GM23338 (cell line): ENCODE results near the gene TMEM59L. TPM values are rescaled to one million over a fixed set of nuclear protein-coding genes. Genes with fewer than 3 reads are reported as not detected.

Experiments
- ATAC-seq: fragments of 200-7000 bp; cut with Tn5 transposase; 3 replicates; pipeline ENCODE4 v1.9.1; 2020
- DNase-seq: peaks from one replicate; pipeline ENCODE4 v3.0.0-alpha.2; 2015; ENCODE audit warnings: low spot score
- H2AFZ ChIP-seq: fragments of 200-600 bp; sonication (generic); 2 replicates; pipeline ENCODE4 v1.8.0; 2016; ENCODE audit warnings: antibody characterized with exemption, mild to moderate bottlenecking, moderate library complexity
- H3F3A ChIP-seq: fragments of 200-600 bp; sonication (generic); replicated peaks from 2 replicates; pipeline ENCODE4 v1.8.0; 2017; ENCODE audit warnings: antibody characterized with exemption, mixed run types, low read depth
- H3K27ac ChIP-seq: fragments of 200-600 bp; sonication (generic); 2 replicates; pipeline ENCODE4 v1.6.1; 2016; ENCODE audit warnings: low read depth
- H3K27me3 ChIP-seq: fragments of 200-600 bp; sonication (generic); 2 replicates; pipeline ENCODE4 v1.8.0; 2016; ENCODE audit warnings: mild to moderate bottlenecking, mixed run types, moderate library complexity; ENCODE audit not compliant: insufficient read depth
- H3K36me3 ChIP-seq: fragments of 200-600 bp; sonication (generic); 2 replicates; pipeline ENCODE4 v1.8.0; 2016; ENCODE audit warnings: mild to moderate bottlenecking; ENCODE audit not compliant: insufficient read depth
- H3K4me1 ChIP-seq: fragments of 200-600 bp; sonication (generic); 2 replicates; pipeline ENCODE4 v1.8.0; 2016; ENCODE audit warnings: mild to moderate bottlenecking, moderate library complexity; ENCODE audit not compliant: insufficient read depth
- H3K4me2 ChIP-seq: fragments of 200-600 bp; sonication (generic); 2 replicates; pipeline ENCODE4 v1.7.1; 2017; ENCODE audit warnings: mixed run types
- H3K4me3 ChIP-seq: fragments of 200-600 bp; sonication (generic); 2 replicates; pipeline ENCODE4 v1.6.1; 2016; ENCODE audit warnings: mixed run types
- H3K79me2 ChIP-seq: fragments of 200-600 bp; sonication (generic); replicated peaks from 2 replicates; pipeline ENCODE4 v1.8.0; 2017; ENCODE audit warnings: mild to moderate bottlenecking; ENCODE audit not compliant: insufficient read depth
- H3K9me2 ChIP-seq: fragments of 200-600 bp; sonication (generic); 2 replicates; pipeline ENCODE4 v1.8.0; 2017; ENCODE audit not compliant: insufficient read depth
- H4K20me1 ChIP-seq: fragments of 200-600 bp; sonication (generic); replicated peaks from 2 replicates; pipeline ENCODE4 v1.8.0; 2017; ENCODE audit warnings: mild to moderate bottlenecking; ENCODE audit not compliant: insufficient read depth
- H3K27ac Mint-ChIP-seq: 2 replicates; pipeline ENCODE4 v1.8.0; 2020; ENCODE audit warnings: inconsistent platforms, mild to moderate bottlenecking, moderate library complexity, mixed read lengths
- H3K27me3 Mint-ChIP-seq: 3 replicates; pipeline ENCODE4 v1.8.0; 2022; ENCODE audit warnings: low read depth, mild to moderate bottlenecking, moderate library complexity, mixed read lengths, inconsistent platforms; ENCODE audit not compliant: insufficient read depth, poor library complexity
- H3K36me3 Mint-ChIP-seq: 3 replicates; pipeline ENCODE4 v1.8.0; 2021; ENCODE audit warnings: low read depth, mild to moderate bottlenecking, inconsistent platforms, moderate library complexity, mixed read lengths
- H3K4me1 Mint-ChIP-seq: 3 replicates; pipeline ENCODE4 v1.8.0; 2020; ENCODE audit warnings: mild to moderate bottlenecking, inconsistent platforms, mixed read lengths
- H3K4me3 Mint-ChIP-seq: 3 replicates; pipeline ENCODE4 v1.8.0; 2021; ENCODE audit warnings: moderate library complexity, mild to moderate bottlenecking, inconsistent platforms, mixed read lengths
- H3K9me3 Mint-ChIP-seq: 3 replicates; pipeline ENCODE4 v1.8.0; 2020; ENCODE audit warnings: moderate library complexity, mild to moderate bottlenecking, inconsistent platforms, mixed read lengths
- CREB1 ChIP-seq: fragments of 250-450 bp; sonication (Bioruptor Pico); IDR thresholded peaks from 2 replicates; pipeline ENCODE4 v1.5.0; 2020; ENCODE audit warnings: low read depth, mild to moderate bottlenecking, moderate library complexity
- EZH2 ChIP-seq: fragments of 200-600 bp; sonication (generic); IDR thresholded peaks from one replicate; pipeline ENCODE4 v1.8.0; 2017; ENCODE audit warnings: antibody characterized with exemption, mild to moderate bottlenecking, low read depth; ENCODE audit not compliant: unreplicated experiment
- EZH2phosphoT487 ChIP-seq: fragments of 200-600 bp; sonication (generic); IDR thresholded peaks from one replicate; pipeline ENCODE4 v1.8.1; 2018; ENCODE audit warnings: antibody characterized with exemption; ENCODE audit not compliant: unreplicated experiment
- JUNB ChIP-seq: IDR thresholded peaks from one replicate; pipeline ENCODE4 v1.6.1; 2016; ENCODE audit warnings: antibody characterized with exemption; ENCODE audit not compliant: unreplicated experiment
- NANOG ChIP-seq: IDR thresholded peaks from 2 replicates; pipeline ENCODE4 v1.6.1; 2016; ENCODE audit warnings: antibody characterized with exemption, borderline replicate concordance
- POLR2AphosphoS5 ChIP-seq: IDR thresholded peaks from 2 replicates; pipeline ENCODE4 v1.6.1; 2016; ENCODE audit warnings: antibody characterized with exemption, low read depth
- STAT1 ChIP-seq: IDR thresholded peaks from one replicate; pipeline ENCODE4 v1.6.1; 2016; ENCODE audit warnings: antibody characterized with exemption; ENCODE audit not compliant: unreplicated experiment
- ZNF114 ChIP-seq: fragments of 250-450 bp; sonication (Bioruptor Pico); IDR thresholded peaks from 2 replicates; pipeline ENCODE4 v1.5.0; 2020; ENCODE audit warnings: mild to moderate bottlenecking, moderate library complexity
- ZNF331 ChIP-seq: fragments of 250-450 bp; sonication (Bioruptor Pico); IDR thresholded peaks from 2 replicates; pipeline ENCODE4 v1.5.0; 2020; ENCODE audit warnings: low read depth, mild to moderate bottlenecking, moderate library complexity
- polyA plus RNA-seq: library from polyadenylated mRNA; unstranded; fragments of >200 nt; fragmentation: Nextera tagmentation; extraction: Ambion mirVana; gene quantifications from 2 replicates; pipeline ENCODE4 v1.2.1, GENCODE V29; 2016
- total RNA-seq: library from RNA; depleted of rRNA; stranded (reverse); fragments of >200 nt; shearing (Covaris generic); gene quantifications from 2 replicates; pipeline ENCODE4 v1.2.3, GENCODE V29; 2014
- TF ChIP-seq, protein P1 (sequence below): fragments of 250-450 bp; sonication (Bioruptor Pico); IDR thresholded peaks from 2 replicates; pipeline ENCODE4 v1.5.0; 2020; ENCODE audit warnings: mild to moderate bottlenecking, moderate library complexity
- TF ChIP-seq, protein P2 (sequence below), 2 experiments: fragments of 200-600 bp in 1 of 2; sonication (generic) in 1 of 2; conservative IDR thresholded peaks; 2 replicates each; pipeline versions ENCODE4 v1.5.1 to v1.6.1; 2016 to 2017; ENCODE audit warnings: antibody characterized with exemption in 2 of 2, low read depth in 2 of 2, mild to moderate bottlenecking in 2 of 2, moderate library complexity in 1 of 2
- TF ChIP-seq, protein P3 (sequence below): IDR thresholded peaks from 2 replicates; pipeline ENCODE4 v1.6.1; 2016; ENCODE audit warnings: antibody characterized with exemption

Gene TMEM59L
- total and polyA plus RNA-seq, 2 experiments from 2014 or later = 9.8 to 15.7 TPM

DNA sequence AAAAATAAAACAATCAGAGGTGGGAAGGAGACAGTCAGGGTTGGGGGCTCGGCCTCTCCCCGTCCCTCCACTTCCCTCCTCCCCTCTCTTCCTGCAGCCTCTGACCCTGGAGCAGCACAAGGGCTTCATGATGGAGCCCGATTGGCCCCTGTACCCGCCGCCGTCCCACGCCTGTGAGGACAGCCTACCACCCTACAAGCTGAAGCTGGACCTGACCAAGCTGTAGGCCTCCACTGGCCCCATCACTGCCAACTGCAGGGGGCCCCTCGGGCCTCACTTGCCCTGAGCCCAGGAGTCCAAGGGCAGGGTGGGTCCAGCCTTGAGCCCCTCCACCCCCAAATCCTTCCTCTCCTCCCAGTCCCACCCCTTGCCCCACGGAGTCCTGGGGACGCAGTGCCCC lies 7.6 kb downstream of the TMEM59L start:
- no peak for TF ChIP-seq ZNF331 (CRISPR knock-in tag)
- no peak for TF ChIP-seq EZH2
- no peak for TF ChIP-seq CREB1 (CRISPR knock-in tag)
- no peak for TF ChIP-seq STAT1
- TF ChIP-seq, protein P1, sequence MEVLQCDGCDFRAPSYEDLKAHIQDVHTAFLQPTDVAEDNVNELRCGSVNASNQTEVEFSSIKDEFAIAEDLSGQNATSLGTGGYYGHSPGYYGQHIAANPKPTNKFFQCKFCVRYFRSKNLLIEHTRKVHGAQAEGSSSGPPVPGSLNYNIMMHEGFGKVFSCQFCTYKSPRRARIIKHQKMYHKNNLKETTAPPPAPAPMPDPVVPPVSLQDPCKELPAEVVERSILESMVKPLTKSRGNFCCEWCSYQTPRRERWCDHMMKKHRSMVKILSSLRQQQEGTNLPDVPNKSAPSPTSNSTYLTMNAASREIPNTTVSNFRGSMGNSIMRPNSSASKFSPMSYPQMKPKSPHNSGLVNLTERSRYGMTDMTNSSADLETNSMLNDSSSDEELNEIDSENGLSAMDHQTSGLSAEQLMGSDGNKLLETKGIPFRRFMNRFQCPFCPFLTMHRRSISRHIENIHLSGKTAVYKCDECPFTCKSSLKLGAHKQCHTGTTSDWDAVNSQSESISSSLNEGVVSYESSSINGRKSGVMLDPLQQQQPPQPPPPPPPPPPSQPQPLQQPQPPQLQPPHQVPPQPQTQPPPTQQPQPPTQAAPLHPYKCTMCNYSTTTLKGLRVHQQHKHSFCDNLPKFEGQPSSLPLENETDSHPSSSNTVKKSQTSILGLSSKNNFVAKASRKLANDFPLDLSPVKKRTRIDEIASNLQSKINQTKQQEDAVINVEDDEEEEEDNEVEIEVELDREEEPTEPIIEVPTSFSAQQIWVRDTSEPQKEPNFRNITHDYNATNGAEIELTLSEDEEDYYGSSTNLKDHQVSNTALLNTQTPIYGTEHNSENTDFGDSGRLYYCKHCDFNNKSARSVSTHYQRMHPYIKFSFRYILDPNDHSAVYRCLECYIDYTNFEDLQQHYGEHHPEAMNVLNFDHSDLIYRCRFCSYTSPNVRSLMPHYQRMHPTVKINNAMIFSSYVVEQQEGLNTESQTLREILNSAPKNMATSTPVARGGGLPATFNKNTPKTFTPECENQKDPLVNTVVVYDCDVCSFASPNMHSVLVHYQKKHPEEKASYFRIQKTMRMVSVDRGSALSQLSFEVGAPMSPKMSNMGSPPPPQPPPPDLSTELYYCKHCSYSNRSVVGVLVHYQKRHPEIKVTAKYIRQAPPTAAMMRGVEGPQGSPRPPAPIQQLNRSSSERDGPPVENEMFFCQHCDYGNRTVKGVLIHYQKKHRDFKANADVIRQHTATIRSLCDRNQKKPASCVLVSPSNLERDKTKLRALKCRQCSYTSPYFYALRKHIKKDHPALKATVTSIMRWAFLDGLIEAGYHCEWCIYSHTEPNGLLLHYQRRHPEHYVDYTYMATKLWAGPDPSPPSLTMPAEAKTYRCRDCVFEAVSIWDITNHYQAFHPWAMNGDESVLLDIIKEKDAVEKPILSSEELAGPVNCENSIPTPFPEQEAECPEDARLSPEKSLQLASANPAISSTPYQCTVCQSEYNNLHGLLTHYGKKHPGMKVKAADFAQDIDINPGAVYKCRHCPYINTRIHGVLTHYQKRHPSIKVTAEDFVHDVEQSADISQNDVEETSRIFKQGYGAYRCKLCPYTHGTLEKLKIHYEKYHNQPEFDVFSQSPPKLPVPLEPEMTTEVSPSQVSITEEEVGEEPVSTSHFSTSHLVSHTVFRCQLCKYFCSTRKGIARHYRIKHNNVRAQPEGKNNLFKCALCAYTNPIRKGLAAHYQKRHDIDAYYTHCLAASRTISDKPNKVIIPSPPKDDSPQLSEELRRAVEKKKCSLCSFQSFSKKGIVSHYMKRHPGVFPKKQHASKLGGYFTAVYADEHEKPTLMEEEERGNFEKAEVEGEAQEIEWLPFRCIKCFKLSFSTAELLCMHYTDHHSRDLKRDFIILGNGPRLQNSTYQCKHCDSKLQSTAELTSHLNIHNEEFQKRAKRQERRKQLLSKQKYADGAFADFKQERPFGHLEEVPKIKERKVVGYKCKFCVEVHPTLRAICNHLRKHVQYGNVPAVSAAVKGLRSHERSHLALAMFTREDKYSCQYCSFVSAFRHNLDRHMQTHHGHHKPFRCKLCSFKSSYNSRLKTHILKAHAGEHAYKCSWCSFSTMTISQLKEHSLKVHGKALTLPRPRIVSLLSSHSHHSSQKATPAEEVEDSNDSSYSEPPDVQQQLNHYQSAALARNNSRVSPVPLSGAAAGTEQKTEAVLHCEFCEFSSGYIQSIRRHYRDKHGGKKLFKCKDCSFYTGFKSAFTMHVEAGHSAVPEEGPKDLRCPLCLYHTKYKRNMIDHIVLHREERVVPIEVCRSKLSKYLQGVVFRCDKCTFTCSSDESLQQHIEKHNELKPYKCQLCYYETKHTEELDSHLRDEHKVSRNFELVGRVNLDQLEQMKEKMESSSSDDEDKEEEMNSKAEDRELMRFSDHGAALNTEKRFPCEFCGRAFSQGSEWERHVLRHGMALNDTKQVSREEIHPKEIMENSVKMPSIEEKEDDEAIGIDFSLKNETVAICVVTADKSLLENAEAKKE (CRISPR knock-in tag) = no peak
- TF ChIP-seq JUNB = no peak
- TF ChIP-seq EZH2phosphoT487 = no peak
- TF ChIP-seq, protein P2, sequence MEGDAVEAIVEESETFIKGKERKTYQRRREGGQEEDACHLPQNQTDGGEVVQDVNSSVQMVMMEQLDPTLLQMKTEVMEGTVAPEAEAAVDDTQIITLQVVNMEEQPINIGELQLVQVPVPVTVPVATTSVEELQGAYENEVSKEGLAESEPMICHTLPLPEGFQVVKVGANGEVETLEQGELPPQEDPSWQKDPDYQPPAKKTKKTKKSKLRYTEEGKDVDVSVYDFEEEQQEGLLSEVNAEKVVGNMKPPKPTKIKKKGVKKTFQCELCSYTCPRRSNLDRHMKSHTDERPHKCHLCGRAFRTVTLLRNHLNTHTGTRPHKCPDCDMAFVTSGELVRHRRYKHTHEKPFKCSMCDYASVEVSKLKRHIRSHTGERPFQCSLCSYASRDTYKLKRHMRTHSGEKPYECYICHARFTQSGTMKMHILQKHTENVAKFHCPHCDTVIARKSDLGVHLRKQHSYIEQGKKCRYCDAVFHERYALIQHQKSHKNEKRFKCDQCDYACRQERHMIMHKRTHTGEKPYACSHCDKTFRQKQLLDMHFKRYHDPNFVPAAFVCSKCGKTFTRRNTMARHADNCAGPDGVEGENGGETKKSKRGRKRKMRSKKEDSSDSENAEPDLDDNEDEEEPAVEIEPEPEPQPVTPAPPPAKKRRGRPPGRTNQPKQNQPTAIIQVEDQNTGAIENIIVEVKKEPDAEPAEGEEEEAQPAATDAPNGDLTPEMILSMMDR (conservative IDR thresholded peaks at IDR 0.05; ENCODE audit: low read depth in 2 of 2) = no peak
- TF ChIP-seq ZNF114 (CRISPR knock-in tag) = no peak
- TF ChIP-seq, protein P3, sequence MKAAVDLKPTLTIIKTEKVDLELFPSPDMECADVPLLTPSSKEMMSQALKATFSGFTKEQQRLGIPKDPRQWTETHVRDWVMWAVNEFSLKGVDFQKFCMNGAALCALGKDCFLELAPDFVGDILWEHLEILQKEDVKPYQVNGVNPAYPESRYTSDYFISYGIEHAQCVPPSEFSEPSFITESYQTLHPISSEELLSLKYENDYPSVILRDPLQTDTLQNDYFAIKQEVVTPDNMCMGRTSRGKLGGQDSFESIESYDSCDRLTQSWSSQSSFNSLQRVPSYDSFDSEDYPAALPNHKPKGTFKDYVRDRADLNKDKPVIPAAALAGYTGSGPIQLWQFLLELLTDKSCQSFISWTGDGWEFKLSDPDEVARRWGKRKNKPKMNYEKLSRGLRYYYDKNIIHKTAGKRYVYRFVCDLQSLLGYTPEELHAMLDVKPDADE = no peak
- TF ChIP-seq NANOG = no peak
- TF ChIP-seq POLR2AphosphoS5 = no peak
- no peaks in the 10 kb centered on the region for H4K20me1 ChIP-seq
- no peaks in the 10 kb centered on the region for H3K4me1 Mint-ChIP-seq
- H3K27me3 Mint-ChIP-seq = peaks cover 12% of the 10 kb centered on the region
- H3K4me3 ChIP-seq = no peak overlapping the region
- H3K79me2 ChIP-seq = no peaks in the 10 kb centered on the region
- DNase-seq = no peak
- H3K4me2 ChIP-seq = no peak overlapping the region
- H3K4me1 ChIP-seq = no peaks in the 10 kb centered on the region
- peaks cover 7% of the 10 kb centered on the region; the same call in 2 of the 3 replicates for H3K9me3 Mint-ChIP-seq
- 0 out of 2 replicates have a peak, but pooled peaks cover 6% of the 10 kb centered on the region for H3K9me2 ChIP-seq
- H3K36me3 Mint-ChIP-seq = peaks cover 5% of the 10 kb centered on the region
- no peak overlapping the region for H3K27ac ChIP-seq
- H3K27me3 ChIP-seq = peaks cover 9% of the 10 kb centered on the region
- ATAC-seq = no peak
- H2AFZ ChIP-seq = no peak overlapping the region
- H3K4me3 Mint-ChIP-seq = no peak overlapping the region
- no peaks in the 10 kb centered on the region for H3F3A ChIP-seq
- H3K36me3 ChIP-seq = no peaks in the 10 kb centered on the region
- H3K27ac Mint-ChIP-seq = no peak overlapping the region
